Activated CD4-positive, alpha-beta T cell treated with anti-CD3 and anti-CD28 coated beads, Interleukin-10, Interleukin-2, amounts not matched to agents 100 ng/mL and 50 ng/mL, durations not matched to agents 16 hours and 8 hours (primary cell): Measurements from ENCODE around the gene FBXL7.

Experiments used
- DNase-seq: peaks from one replicate; pipeline ENCODE4 v3.0.0-alpha.2; 2020

FBXL7 gene

DNA sequence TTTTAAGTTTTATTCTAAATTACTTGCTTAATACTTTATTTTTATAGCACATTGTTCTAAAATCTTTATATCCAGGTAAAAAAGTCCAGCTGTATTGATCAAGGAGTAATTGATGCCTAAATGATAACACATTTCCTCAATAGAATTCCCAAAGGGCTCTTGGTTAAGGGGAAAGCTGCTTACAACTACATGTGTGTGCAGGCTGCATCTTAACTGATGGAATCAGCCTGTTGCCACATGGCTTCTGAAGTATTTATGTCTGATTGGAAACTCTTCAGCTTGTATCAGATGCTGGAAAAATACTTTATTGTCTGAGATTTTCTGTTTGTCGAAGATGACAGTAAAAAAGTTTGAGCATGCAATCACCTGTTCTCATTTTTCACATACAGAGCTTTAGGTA, 182.6 kb downstream of the FBXL7 start:
- DNase-seq, result no peak

DNA sequence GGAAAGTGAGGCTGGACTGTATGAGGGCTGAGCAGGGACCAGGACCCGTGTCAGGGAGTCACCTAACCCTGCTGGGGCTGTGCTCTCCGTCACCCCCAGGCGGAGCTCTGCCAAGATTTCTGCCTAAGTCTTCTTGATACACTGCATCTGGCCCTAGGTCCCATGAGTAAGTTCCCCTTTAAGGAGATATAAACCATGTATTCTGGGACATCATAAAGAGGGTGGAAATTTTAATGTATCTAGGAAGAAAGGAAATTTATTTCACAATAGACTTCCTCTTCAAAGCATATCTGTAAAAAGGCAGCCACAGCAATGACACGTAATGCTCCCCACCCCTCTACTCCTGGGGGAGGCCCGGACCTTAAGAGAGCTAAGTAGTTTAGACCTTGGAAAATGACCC, 183.4 kb downstream of the FBXL7 start:
- DNase-seq, result no peak

DNA sequence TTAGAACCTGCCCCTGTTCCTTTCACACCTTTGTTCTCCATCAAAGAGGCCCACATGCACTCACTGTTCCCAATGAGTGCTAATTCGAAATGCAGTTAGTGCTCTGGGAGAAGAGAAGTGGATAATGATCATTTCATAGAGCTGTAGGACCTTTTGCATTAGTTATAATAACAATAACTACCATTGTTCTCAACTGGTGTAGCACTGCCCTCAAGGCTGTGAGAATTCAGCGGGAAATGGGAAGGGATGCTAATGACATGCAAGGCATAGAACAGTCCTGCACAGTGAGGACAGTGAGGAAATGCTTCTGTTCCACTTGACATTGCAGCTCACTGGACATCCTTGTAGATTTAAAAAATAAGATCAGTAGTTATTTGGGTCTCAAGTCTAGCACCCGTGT, 187.4 kb downstream of the FBXL7 start:
- DNase-seq, result no peak

DNA sequence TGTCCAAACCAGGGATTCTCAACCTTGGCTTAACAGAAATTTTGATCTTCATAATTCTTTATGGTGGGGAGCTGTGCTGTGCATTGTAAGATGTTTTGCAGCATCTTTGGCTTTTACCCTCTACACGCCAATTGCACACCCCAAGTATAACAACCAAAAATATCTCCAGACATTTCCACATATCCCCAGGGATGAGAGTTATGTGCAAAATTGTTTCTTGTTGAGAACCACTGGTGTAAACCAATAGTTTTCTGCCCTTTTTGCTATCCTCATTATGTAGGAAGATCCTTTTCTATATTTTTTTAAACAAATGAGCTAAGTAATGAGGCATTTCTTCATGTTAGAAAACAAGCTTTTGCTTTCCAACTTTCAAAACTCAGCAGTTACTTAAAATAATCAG, 189.9 kb downstream of the FBXL7 start:
- DNase-seq, result no peak

DNA sequence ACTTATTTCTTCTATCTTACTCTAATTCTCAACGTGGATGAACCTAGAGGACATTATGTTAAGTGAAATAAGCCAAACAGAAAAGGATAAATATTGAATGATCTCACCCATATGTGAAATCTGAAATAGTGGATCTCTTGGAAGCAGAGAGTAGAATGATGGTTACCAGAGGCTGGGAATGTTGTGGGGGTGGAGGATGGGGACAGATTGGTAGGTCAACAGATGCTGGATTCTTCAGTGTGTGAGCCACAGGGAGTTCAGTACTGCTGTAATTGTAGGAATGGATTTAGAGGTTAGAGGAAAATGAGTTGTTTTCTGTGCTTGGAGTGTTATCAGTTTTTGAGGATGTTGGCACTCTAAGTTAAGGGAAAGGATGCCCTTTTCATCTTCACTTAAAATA, 190.6 kb downstream of the FBXL7 start:
- no peak for DNase-seq

DNA sequence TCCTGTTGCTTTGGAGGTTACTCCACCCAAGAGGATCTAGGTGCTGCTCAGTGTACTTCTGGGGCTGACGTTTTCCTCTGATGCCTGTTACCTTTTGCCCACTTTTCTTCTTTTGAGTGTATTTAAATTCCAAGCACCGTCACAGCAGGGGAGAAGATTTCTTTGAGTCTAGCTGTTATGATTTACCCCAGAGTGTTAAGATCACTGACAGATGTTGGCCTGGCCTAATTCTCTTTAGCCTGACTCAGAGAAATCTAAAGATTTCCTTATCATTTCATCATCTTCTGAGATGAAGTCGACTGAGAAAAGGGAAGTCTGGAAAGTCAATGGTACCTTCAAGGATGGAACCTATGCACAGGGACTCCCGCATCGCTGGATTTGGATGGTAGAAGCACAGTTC, 191.5 kb downstream of the FBXL7 start:
- no peak for DNase-seq

DNA sequence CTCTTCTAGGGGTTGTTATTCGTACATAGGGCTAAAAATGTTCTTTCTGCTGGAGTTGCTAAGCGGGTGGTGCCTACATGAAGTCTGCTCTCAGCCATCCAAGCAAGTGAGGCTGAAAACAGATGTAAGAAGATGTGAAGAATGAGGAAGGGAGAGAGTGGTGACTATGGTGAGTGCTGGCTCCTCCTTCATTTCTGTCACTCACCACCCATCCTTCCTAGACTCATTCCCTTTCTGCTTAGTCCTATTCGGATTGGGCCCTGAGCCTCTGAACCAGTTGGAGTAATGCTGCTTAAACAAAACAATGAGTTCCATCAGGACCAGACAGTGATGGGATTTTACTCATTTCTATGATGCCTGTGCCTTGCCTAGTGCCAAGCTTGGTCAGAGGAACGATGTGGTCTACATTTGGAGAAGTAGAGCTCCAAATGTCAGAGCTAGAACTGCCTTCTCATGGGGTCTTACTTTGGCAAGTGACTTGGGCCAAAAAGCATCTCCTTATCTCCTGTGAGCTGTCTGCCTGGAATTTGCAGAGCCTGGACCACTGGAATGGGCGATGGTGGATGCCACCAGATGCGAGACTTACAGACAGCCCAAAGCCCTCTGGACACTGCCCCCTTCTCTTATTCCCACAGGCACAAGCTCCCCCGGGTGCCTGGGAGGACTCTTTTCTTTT, 192.9 kb downstream of the FBXL7 start:
- DNase-seq, result no peak

DNA sequence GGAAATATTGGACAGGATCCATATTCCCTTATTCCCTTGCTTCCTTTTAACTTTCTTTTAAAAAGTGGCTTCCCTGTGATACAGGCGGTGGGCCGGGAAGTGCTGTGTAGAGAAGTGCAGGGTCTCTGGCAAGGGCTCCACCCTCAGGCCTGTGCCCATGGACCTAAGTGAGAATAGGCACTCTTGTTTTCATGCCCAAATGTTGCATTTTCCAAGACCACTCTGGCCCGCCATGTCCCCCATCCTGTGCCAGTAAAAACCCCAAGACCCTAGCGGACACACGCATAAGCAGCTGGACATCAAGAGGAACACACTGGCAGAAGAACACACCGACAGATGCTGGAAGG, 193.4 kb downstream of the FBXL7 start:
- no peak for DNase-seq

DNA sequence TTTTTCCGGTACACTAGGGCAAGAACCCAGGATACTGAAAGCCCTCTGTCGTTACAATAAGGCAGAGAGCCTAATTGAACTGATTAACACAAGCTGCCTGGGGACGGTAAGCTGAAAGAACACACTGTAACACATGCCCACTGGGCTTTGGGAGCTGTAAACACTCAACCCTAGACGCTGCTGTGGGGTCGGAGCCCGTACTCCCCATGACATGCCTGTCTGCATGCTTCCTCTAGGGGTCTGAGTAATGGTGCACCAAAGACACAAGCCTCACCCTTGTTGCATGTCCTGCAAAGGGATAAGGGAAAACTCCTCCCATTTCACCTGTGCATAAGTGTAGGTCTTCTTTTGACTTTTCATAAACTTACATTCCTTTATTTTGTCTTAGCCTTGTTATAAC, 194.0 kb downstream of the FBXL7 start:
- no peak for DNase-seq

DNA sequence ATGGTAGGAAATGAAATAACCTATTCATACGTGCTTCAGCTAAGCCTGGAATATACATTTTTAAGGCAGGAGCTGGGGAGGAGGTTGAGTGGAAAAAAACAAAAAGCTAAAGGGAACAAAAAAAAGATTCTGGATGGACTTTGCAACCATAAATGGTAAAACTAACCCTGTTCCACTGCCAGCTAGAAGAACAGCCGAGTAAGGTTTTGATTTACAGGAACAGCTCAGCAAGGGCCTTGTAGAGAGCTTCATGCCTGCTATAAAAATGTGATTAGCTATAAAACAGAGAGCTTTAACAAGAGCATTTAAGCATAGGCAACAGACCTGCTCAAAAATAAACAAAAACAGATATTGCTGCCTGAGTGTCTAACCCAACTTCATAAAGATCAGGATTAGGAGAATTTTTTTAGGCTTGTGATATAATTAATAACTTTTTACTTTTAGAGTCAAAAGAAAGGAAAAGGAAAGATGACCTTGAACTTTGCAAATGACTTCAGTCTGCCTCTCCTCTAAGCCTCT, 194.8 kb downstream of the FBXL7 start:
- no peak for DNase-seq

DNA sequence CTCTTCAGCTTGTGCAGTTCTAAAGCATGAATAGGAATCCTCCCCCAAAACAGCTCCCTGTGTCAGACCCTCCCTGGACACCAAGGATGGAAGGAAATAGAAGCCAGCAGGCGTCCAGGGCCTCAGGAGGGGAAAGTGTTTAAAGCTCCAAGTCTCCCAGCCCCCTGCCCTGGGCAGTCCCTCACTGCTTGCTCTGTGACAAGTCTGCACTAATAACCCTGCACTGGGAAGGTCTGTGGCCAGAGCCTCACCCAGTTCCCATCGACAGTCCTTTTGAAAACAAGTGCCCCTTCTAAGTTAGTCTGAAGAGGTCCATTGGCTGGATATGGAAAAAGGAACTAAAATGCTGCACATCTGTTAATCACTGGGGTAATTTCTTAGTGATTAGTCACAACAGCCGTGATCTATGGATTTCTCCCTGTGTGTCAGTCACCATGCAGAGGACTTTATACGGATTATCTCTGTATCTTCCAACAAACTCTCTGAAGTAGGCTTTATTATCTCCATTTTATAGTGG, 195.3 kb downstream of the FBXL7 start:
- no peak for DNase-seq

DNA sequence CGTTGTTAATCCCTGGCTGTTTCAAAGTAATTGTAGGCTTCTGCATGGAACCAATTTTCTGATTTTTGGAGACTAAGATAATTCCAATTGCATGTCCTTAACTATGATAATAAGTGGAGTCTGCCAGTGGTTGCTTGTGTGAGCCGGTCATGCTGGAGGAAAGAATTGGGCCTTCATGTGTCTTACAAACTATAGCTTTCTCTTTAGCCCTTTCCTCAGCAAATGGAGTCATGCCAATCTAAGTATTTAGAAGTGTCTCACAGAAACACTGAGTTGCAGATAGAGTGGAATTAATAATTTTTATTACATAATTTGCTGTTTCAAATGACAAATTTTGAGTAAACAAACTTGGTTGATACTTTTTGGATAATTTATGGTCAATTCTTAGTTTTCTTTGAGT, 200.4 kb downstream of the FBXL7 start:
- no peak for DNase-seq

DNA sequence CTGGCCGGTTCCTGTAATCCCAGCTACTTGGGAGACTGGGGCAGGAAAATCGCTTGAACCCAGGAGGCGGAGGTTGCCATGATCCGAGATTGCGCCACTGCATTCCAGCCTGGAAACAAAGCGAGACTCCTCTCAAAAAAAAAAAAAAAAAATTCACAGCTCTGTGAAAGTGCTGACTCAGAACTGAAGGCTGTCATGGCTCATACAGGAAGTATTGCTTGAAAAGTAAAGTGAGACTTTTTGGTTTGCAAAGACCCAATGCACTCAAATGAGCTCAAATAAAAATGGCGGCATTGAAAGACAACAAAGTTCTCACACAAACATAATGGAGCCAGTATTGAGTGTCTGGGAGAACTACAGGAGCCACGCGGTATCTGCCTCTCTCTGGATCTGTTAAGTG, 202.1 kb downstream of the FBXL7 start:
- DNase-seq, result peak; percentile 10

DNA sequence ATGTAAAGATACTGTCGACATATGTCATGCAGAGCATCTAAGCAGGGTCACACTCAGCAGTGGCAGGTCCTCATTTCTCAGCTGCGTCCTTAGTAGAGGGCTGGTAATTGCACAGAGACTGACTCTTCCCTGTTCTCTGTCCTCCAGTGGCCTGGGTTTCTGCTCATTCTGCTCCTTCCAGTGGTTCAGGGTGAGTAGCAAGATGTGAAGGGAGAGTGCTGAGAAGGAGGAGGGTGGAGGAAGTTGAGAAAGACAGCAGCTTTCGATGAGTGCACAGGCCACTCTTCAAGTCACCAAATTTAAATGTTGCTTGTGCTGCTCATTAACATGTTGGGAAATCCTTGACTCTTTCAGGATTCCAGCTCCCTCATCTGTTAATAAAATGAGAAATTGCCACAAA, 203.9 kb downstream of the FBXL7 start:
- no peak for DNase-seq

DNA sequence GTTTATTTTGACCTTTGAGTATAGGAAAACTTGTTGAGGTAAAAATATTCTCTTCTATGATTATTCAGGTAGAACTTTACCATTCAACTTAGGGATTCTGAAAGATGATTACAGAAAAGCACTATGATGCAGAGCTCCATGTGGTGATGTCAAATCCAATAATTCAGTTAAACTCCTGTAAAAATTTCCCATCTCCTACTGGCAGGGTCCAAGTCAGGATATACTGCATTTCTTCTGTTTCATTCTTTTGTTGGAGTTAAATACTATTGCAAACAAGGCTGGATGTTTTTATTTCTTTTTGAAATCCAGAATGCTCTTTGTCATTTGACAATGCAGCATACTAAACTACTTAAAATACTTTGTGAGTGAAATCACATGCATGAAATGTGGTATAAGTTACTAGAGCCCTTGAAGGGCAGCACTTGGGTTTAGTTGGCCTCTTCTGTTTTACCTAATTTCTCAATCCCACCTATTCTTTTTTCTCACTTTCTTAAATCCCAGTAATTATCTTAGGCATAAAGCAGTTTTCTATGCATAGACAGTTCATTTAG, 204.5 kb downstream of the FBXL7 start:
- no peak for DNase-seq

DNA sequence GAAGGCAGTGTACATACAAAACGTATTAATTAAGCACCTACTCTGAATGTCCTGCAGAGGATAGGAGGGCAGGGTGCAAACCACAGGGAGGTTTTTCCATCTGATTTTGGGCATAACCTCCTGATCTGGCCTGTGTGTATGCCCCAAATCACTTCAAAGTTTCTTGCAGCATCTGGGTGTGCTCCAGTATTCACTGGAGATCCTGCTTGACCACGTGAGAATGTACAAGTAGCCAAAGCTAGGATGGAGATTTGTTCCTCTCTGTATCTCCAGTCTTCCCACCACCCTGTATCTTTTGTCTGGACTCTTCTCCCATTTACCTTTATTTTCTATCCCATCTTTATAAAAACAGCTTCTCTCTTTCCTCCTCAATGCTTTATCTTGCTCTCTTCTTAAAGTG, 207.7 kb downstream of the FBXL7 start:
- no peak for DNase-seq

DNA sequence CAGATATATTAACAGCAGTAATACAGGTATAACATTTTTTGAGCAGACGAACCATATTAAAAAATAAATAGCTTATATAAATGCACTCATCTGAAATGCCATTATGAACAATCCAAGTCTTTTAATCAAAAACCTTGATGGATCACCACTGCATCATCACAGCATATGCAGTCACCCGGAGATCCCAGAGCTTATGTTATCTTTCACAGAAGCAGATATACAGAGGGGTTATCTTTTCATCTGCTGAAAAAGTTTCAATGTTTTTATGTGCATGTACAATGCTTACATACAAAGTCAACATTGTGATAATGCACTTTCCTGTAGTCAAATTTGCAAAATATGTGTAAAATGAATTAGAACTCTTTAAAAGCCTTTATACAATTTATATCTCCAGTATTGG, 211.9 kb downstream of the FBXL7 start:
- no peak for DNase-seq

DNA sequence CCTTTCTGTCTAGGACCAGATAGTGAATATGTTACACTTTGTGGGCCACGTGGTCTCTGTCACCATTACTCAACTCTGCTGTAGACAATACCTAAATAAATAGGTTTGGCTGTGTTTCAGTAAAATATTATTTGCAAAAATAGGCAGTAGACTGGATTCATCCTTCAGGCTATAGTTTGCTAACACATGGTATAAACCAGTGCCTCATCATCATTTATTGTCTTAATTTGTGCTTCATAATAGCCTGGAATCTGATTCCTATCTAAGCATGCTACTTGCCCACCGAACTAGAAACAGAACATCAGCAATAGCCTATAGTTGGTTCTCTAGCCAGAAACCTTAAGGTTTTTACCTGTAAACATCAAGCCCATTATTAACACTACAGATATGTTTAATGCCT, 215.6 kb downstream of the FBXL7 start:
- no peak for DNase-seq

DNA sequence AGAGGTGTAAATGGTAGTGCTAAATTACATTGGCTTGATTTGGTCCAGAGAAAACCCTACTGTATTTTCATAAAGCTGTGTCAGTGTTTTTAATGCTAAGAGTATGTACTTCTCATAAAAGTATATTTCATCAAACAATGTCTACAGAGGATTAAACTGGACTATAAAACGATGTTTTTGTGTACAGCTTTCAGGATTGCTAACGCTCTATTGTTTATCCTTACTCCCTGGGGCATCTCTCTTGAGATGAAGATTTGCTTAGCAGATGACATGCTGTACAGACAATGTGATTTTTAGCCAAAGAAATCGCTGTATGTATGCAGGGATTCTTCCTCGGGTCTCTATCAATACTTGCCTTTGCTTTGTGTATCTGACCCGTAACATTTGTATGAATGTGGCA, 216.0 kb downstream of the FBXL7 start:
- no peak for DNase-seq

DNA sequence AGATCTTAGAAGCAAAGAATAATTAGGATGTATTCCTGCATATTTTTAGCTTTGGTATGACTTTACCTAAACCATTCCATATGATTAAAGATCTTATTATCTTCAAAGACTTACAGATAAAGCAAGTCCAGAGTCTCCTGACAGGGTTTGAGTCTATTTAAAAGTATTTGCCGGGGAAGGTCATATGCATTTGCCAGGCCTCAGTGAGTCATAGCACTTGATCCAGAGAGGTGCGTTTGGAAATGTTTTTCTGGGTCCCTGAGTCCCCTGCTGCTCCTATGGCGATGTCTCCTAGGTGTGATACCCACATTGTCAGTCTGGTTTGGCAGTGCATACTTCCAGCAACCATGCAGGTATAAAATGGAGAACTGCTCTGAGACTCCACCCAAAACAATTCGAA, 217.0 kb downstream of the FBXL7 start:
- DNase-seq, result no peak

DNA sequence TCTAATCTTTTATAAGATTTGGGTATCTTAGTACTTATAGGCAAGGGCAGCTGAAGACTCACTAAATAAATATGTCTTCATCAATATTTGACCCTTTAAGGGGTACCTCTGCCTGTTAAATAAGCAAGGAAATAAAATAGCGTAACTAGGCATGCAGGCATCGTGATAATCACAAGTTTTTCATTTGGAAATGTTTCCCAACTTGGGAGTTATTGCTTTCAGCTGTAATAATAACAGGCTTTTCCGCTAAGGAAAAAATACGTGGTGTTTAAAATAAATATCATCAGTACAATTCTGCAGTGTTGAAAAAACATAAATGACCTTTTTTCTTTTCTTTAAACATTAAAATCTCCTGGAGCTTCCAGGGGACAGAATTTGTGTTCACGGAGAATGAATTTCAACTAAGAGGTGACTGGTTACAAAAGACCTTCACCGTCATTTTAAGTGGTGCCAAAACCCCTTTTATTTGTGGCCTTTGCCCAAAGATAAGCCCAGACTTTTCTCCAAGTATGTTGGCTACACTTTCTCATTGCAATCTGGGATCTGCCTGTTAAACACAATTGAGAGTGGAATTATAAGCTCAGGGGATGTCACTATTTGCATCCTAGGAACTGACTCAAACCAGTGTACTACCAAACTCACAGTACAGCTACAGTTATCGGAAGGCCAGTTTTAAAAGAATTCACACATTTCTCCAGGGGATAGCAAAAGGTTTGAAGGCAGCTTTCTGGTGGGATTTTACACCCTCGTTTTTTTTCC, 218.6 kb downstream of the FBXL7 start:
- DNase-seq, result no peak

DNA sequence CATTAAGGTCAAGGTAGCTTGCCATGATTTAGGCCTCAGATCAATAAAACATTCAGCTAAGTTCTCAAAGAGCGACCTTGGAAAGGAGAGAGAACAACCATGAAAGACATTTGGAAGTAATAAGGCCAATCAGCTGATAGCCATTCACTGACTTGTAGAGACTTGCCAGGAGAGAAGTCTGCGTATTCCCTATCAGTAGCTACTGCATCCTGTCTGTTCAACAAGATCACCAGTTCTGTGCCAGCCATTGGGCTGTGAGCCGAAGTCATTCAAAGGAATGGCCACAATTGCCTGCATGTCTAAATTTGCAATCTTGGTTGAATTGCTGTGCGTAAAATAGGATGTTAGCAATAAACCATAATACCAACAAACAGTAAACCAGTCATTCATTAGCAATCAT, 219.8 kb downstream of the FBXL7 start:
- DNase-seq, result no peak

DNA sequence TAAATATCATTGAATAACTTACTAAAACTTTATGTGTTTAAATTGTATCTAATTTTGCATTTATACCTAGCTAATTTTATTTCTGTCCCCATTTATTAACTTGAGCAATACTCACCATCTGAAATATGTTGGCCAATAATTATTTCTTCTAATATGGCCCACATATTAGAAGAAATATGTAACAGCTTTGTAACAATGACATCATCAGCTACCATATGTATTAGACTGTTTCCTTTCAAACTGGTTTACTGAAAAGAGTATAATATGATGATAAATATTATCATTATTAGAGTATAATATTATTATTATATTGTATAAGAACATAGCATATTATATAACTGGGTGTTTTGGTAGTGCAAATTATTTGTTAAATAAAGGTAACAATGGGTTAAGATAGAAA, 220.5 kb downstream of the FBXL7 start:
- no peak for DNase-seq

DNA sequence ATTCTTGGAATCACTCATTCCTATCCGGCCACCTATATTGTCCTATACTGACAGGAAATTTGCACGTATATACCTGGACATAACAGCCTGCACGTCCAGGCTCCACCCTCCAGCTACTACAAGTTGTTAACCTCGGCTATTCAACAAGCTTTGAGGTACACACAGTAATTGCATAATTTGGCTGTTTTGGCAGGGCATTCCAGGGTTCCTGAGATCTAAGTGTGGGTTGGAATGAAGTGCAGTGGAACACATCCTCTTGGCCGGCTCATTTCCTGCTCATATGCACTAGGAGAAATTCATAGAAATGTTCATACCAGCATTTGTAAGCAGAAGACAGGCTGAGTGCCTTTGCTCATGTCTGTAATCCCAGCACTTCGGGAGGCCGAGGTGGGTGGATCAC, 222.3 kb downstream of the FBXL7 start:
- DNase-seq, result no peak
